SK-N-SH (cell line): ENCODE measurements around the gene NECTIN1.

ENCODE experiments used
- EP300 ChIP-seq, 2 experiments: IDR thresholded peaks; 2 replicates each; pipeline versions ENCODE4 v1.4.0 to v1.6.1; 2012; ENCODE audit warnings: borderline replicate concordance in 1 of 2, low read depth in 1 of 2, low read length in 1 of 2
- POLR2AphosphoS5 ChIP-seq: IDR thresholded peaks from 2 replicates; pipeline ENCODE4 v1.6.1; 2012; ENCODE audit warnings: low read depth, low read length
- TF ChIP-seq, protein P1 (sequence below): IDR thresholded peaks from 2 replicates; pipeline ENCODE4 v1.6.1; 2012; ENCODE audit warnings: mild to moderate bottlenecking, low read depth, low read length, moderate library complexity

DNA sequence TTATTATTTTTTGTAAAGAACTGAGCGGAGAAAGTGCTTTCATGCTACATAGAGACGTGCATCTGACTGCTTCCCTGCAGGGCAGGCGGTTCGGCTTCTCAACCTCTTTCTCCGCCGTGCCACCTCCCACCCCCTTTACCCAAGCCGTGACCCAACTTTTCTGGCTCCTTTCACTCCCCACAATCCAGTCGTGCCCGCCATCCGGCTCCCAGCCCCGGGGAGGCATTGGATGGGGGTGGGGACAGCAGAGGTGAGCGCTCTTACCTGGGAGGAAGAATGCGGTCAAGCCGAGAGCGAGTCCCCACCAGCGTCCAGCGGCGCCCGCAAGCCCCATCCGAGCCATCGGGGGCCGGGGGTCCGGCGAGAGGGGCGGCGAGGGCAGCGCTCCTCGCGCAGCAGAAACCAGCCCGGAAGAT lies 781 bp downstream of the NECTIN1 start:
- no peak for TF ChIP-seq POLR2AphosphoS5
- no peak for TF ChIP-seq EP300 (IDR thresholded peaks at IDR 0.05; ENCODE audit: borderline replicate concordance in 1 of 2, low read depth in 1 of 2, low read length in 1 of 2)
- TF ChIP-seq, protein P1, sequence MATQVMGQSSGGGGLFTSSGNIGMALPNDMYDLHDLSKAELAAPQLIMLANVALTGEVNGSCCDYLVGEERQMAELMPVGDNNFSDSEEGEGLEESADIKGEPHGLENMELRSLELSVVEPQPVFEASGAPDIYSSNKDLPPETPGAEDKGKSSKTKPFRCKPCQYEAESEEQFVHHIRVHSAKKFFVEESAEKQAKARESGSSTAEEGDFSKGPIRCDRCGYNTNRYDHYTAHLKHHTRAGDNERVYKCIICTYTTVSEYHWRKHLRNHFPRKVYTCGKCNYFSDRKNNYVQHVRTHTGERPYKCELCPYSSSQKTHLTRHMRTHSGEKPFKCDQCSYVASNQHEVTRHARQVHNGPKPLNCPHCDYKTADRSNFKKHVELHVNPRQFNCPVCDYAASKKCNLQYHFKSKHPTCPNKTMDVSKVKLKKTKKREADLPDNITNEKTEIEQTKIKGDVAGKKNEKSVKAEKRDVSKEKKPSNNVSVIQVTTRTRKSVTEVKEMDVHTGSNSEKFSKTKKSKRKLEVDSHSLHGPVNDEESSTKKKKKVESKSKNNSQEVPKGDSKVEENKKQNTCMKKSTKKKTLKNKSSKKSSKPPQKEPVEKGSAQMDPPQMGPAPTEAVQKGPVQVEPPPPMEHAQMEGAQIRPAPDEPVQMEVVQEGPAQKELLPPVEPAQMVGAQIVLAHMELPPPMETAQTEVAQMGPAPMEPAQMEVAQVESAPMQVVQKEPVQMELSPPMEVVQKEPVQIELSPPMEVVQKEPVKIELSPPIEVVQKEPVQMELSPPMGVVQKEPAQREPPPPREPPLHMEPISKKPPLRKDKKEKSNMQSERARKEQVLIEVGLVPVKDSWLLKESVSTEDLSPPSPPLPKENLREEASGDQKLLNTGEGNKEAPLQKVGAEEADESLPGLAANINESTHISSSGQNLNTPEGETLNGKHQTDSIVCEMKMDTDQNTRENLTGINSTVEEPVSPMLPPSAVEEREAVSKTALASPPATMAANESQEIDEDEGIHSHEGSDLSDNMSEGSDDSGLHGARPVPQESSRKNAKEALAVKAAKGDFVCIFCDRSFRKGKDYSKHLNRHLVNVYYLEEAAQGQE = no peak
